CD4-positive, CD25-positive, alpha-beta regulatory T cell (primary cell): ENCODE results near the gene PGLYRP1. TPM values are rescaled to one million over a fixed set of nuclear protein-coding genes. Genes with fewer than 3 reads are reported as not detected.

Experiments
- ATAC-seq, 2 donors: fragments of 150-1000 bp; cut with Tn5 transposase; one replicate each; pipeline ENCODE4 v1.10.0; 2021; ENCODE audit warnings: low read depth in 2 of 2, moderate number of reproducible peaks in 2 of 2, moderate library complexity in 1 of 2
- DNase-seq, 3 donors: peaks; one replicate each; pipeline versions ENCODE4 v3.0.0 to v3.0.0-alpha.2; 2012 to 2022; ENCODE audit warnings: mixed read lengths in 1 of 3
- H3K27ac ChIP-seq: one replicate; pipeline ENCODE4 v1.7.0; 2013; ENCODE audit warnings: mild to moderate bottlenecking, low read length; ENCODE audit not compliant: insufficient read depth, poor library complexity, severe bottlenecking
- H3K27me3 ChIP-seq: one replicate; pipeline ENCODE4 v1.7.0; 2013; ENCODE audit warnings: low read length; ENCODE audit not compliant: control insufficient read depth, insufficient read depth
- H3K36me3 ChIP-seq: one replicate; pipeline ENCODE4 v1.7.0; 2013; ENCODE audit warnings: mild to moderate bottlenecking, low read length, moderate library complexity; ENCODE audit not compliant: control insufficient read depth, insufficient read depth
- H3K4me1 ChIP-seq: 2 replicates; pipeline ENCODE4 v1.7.0; 2013; ENCODE audit warnings: mild to moderate bottlenecking, low read length; ENCODE audit not compliant: insufficient read depth, control insufficient read depth, poor library complexity, severe bottlenecking
- H3K4me3 ChIP-seq: one replicate; pipeline ENCODE4 v1.7.0; 2013; ENCODE audit warnings: low read depth, mild to moderate bottlenecking, low read length, moderate library complexity
- H3K9me3 ChIP-seq, 2 experiments: 1 replicate in 1 of 2; 2 replicates in 1 of 2; pipeline ENCODE4 v1.7.0; 2013; ENCODE audit warnings: low read length in 2 of 2, mild to moderate bottlenecking in 1 of 2, moderate library complexity in 1 of 2; ENCODE audit not compliant: control insufficient read depth in 2 of 2
- H3K27ac Mint-ChIP-seq, 3 donors: one replicate each; pipeline ENCODE4 v1.8.0; 2020 to 2022; ENCODE audit warnings: mild to moderate bottlenecking in 3 of 3, mixed read lengths in 3 of 3, moderate library complexity in 2 of 3
- H3K27me3 Mint-ChIP-seq: one replicate; pipeline ENCODE4 v1.8.0; 2022; ENCODE audit warnings: mild to moderate bottlenecking, mixed read lengths
- H3K36me3 Mint-ChIP-seq: one replicate; pipeline ENCODE4 v1.8.0; 2020; ENCODE audit warnings: mixed read lengths
- H3K4me1 Mint-ChIP-seq, 4 donors: one replicate each; pipeline ENCODE4 v1.8.0; 2020 to 2022; ENCODE audit warnings: mixed read lengths in 4 of 4, mild to moderate bottlenecking in 1 of 4
- H3K4me3 Mint-ChIP-seq, 4 donors: one replicate each; pipeline ENCODE4 v1.8.0; 2020 to 2022; ENCODE audit warnings: mild to moderate bottlenecking in 4 of 4, mixed read lengths in 4 of 4, moderate library complexity in 3 of 4
- H3K9me3 Mint-ChIP-seq, 7 donors: one replicate each; pipeline ENCODE4 v1.8.0; 2020 to 2022; ENCODE audit warnings: mixed read lengths in 7 of 7, mild to moderate bottlenecking in 3 of 7, moderate library complexity in 2 of 7
- polyA plus RNA-seq, 4 donors: library from polyadenylated mRNA; unstranded; fragments of 300-500 nt; fragmentation: Illumina TruSeq; gene quantifications; one replicate each; pipeline ENCODE4 v1.2.3, GENCODE V29; 2021
- total RNA-seq: library from RNA; stranded (reverse); gene quantifications from one replicate; pipeline ENCODE4 v1.2.3, GENCODE V29; 2022

PGLYRP1 gene
- total and polyA plus RNA-seq, 5 donors from 2014 or later: not detected

DNA sequence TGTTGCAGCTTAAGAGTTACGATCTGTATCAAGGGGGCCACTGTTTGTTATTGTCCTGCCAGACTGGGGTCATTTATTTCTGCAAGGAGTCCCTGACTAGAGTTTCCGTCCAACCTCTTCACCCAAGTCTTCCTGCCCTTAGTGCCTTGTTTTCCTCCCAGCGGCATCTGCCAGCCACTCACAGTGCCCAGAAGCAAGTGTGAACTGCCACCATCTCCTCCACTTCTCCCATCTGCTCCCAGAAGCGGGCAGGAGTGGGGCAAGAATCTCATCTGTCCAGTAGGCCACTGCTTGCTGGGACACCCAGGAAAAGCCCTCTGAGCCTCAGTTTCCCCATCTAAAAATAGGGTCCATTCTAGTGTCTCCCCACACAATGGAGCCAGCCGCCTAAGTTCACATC lies 53.2 kb downstream of the PGLYRP1 start:
- Histone ChIP-seq H3K27ac (no peak overlapping the region), H3K9me3 (no peaks in the 10 kb centered on the region), H3K4me3 (no peak overlapping the region), H3K27me3 (peaks cover 24% of the 10 kb centered on the region), H3K4me1 (peaks cover 18% of the 10 kb centered on the region), H3K36me3 (no peaks in the 10 kb centered on the region)
- Mint-ChIP-seq H3K4me3 (no peak overlapping the region), H3K36me3 (no peaks in the 10 kb centered on the region), H3K9me3 (peaks cover 0 to 1% (median 0%) of the 10 kb centered on the region in 7 donors), H3K4me1 (peaks cover 0 to 20% (median 11%) of the 10 kb centered on the region in 4 donors), H3K27me3 (peaks cover 65% of the 10 kb centered on the region), H3K27ac (no peak overlapping the region)
- DNase-seq (no peak), ATAC-seq (no peak)

Other genes with a start within 250 kb of the PGLYRP1 start
- gene DMPK, start 240.6 kb downstream of the PGLYRP1 start, total RNA-seq: 68.1 TPM
- 1 to 10 TPM in 3 of 4 donors, under 1 TPM in 1; 0.61 to 1.6 (median 1.5) TPM for gene DMPK, start 240.6 kb downstream of the PGLYRP1 start, polyA plus RNA-seq
- gene DMWD, start 230.2 kb downstream of the PGLYRP1 start, total RNA-seq: 63.8 TPM
- gene DMWD, start 230.2 kb downstream of the PGLYRP1 start, polyA plus RNA-seq: 10 to 100 TPM; 13.5 to 18.3 (median 15.7) TPM
- gene RSPH6A, start 207.7 kb downstream of the PGLYRP1 start, total RNA-seq: 0.20 TPM
- gene RSPH6A, start 207.7 kb downstream of the PGLYRP1 start, polyA plus RNA-seq: not detected
- 87.6 TPM for gene SYMPK, start 159.9 kb downstream of the PGLYRP1 start, total RNA-seq
- gene SYMPK, start 159.9 kb downstream of the PGLYRP1 start, polyA plus RNA-seq: 10 to 100 TPM in 2 of 4 donors, 1 to 10 TPM in 2; 5.0 to 13.0 (median 8.6) TPM
- not detected for gene FOXA3, start 158.7 kb downstream of the PGLYRP1 start, total RNA-seq
- not detected for gene FOXA3, start 158.7 kb downstream of the PGLYRP1 start, polyA plus RNA-seq
- 21.2 TPM for gene IRF2BP1, start 136.9 kb downstream of the PGLYRP1 start, total RNA-seq
- gene IRF2BP1, start 136.9 kb downstream of the PGLYRP1 start, polyA plus RNA-seq: 1 to 10 TPM; 4.5 to 6.4 (median 5.4) TPM
- 8.7 TPM for gene MYPOP, start 120.4 kb downstream of the PGLYRP1 start, total RNA-seq
- under 1 TPM in 3 of 4 donors, not detected in 1; 0.17 to 0.44 (median 0.20) TPM for gene MYPOP, start 120.4 kb downstream of the PGLYRP1 start, polyA plus RNA-seq
- gene NANOS2, start 108.3 kb downstream of the PGLYRP1 start, total RNA-seq: not detected
- not detected for gene NANOS2, start 108.3 kb downstream of the PGLYRP1 start, polyA plus RNA-seq
- not detected for gene NOVA2, start 49.2 kb downstream of the PGLYRP1 start, total RNA-seq
- gene NOVA2, start 49.2 kb downstream of the PGLYRP1 start, polyA plus RNA-seq: not detected
- gene CCDC61, start 27.6 kb downstream of the PGLYRP1 start, total RNA-seq: 12.6 TPM
- gene CCDC61, start 27.6 kb downstream of the PGLYRP1 start, polyA plus RNA-seq: 10 to 100 TPM in 1 of 4 donors, 1 to 10 TPM in 3; 7.1 to 11.9 (median 8.2) TPM
- not detected for gene IGFL4, start 17.9 kb upstream of the PGLYRP1 start, total RNA-seq
- gene IGFL4, start 17.9 kb upstream of the PGLYRP1 start, polyA plus RNA-seq: not detected
- not detected for gene IGFL3, start 101.6 kb upstream of the PGLYRP1 start, total RNA-seq
- gene IGFL3, start 101.6 kb upstream of the PGLYRP1 start, polyA plus RNA-seq: not detected
- gene IGFL2, start 125.2 kb upstream of the PGLYRP1 start, total RNA-seq: not detected
- gene IGFL2, start 125.2 kb upstream of the PGLYRP1 start, polyA plus RNA-seq: under 1 TPM in 3 of 4 donors, not detected in 1; 0.36 to 0.98 (median 0.94) TPM
- not detected for gene IGFL1, start 206.7 kb upstream of the PGLYRP1 start, total RNA-seq
- gene IGFL1, start 206.7 kb upstream of the PGLYRP1 start, polyA plus RNA-seq: not detected